ENCODE results near the gene TSPYL4.

- TF ChIP-seq CTCF (IDR thresholded peaks at IDR 0.05; ENCODE audit: extremely low read depth in 1 of 2, insufficient read depth in 1 of 2, low read depth in 1 of 2, low read length in 2 of 2) (no peak), POLR2A (IDR thresholded peaks at IDR 0.05; ENCODE audit: low read depth, low read length) (no peak), EZH2 (IDR thresholded peaks at IDR 0.05; ENCODE audit: borderline replicate concordance, low read depth, low read length, severe bottlenecking) (no peak), MAX (IDR thresholded peaks at IDR 0.05; ENCODE audit: insufficient read depth, insufficient read length) (no peak), FOS (IDR thresholded peaks at IDR 0.05; ENCODE audit: borderline replicate concordance, insufficient read depth, low read length) (no peak), POLR2AphosphoS5 (IDR thresholded peaks at IDR 0.05; ENCODE audit: insufficient read depth, low read depth, low read length) (no peak), GATA2 (IDR thresholded peaks at IDR 0.05; ENCODE audit: insufficient read depth, insufficient read length, low read depth, low read length) (no peak), MYC (IDR thresholded peaks at IDR 0.05; ENCODE audit: low read depth, low read length) (no peak)
Measured at GRCh38 chr6:116210750-116211425, 43.0 kb downstream of the TSPYL4 start.

Data from endothelial cell of umbilical vein (primary cell).